Right hindlimb (tissue), 1 donor: ENCODE results near the gene FUT7.
"Not testable (repeated sequence)": the region's sequence is repeated elsewhere in the genome, so short reads cannot be mapped to it uniquely, and the experiment has no call there.

ENCODE experiments used
- DNase-seq: peaks from one replicate; pipeline ENCODE4 v3.0.0-alpha.2; 2018

The FUT7 gene

DNA sequence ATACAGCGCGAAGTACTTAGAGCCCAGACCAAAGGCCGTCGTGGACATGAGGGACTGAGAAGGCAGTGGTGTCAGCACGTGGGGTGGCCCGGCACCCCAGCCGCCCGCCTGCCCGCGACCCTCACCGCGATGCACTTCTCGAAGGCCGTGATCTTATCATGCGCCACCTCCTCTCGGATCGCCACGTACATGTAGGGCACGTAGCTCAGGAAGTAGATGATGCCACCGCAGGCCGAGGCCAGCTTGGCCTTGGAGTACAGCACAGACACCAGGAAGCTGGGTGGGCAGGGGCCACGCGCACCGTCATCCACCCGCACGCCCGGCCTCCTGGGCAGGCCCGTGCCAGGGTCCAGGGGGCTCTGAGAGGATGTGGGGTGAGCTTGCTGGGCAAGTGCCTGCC, 14.8 kb downstream of the FUT7 start:
- no peak for DNase-seq

DNA sequence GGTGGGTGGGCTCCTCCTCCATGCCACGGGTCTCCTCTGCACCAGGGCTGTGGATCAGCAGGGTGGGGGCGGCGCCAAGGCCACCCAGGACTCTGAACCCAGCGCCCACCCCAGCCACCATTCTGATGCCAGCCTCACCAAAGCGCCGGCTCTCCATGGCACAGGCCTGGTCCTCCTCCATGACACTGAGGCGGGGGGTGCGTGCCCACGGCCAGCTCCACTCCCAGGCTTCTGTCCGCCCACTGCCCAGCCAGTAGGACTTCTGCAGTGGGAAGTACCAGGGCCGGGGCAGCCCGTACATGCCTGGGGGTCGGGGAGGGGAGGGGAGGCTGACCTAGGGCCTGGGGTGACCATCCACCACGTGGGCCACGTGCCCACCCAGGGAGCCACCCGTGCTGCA, 15.5 kb downstream of the FUT7 start:
- no peak for DNase-seq

DNA sequence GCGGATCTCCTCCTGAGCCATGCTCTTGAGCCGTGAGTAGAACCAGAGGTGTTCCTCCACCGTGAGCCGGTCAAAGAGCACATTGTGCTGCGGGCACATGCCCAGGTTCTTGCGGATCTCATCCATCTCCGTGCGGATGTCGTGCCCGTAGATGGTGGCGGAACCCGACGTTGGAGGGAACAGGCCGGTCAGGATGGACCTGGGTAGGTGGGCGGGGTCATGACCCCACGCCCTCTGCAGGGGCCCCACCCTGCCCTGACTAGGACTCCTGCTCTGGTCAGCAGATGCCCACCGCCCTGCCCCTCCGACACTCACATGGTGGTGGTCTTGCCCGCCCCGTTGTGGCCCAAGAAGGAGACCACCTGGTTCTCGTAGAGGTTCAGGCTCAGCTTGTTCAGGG, 15.9 kb downstream of the FUT7 start:
- DNase-seq: no peak

DNA sequence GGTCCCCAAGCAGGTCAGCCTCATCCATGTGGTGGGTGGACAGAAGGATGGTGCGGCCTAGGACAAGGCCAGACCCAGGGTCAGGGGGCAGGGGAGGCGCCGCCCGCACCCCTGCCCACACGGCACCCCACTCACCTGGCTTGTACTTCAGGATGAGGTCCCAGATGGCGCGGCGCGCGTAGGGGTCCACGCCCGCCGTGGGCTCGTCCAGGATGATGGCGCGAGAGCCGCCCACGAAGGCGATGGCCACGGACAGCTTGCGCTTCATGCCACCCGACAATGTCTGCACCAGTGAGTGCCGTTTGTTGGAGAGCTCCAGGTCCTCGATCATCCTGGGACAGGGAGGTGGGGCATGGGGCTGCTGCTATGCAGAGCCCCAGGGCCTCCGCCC, 16.4 kb downstream of the FUT7 start:
- DNase-seq: no peak

DNA sequence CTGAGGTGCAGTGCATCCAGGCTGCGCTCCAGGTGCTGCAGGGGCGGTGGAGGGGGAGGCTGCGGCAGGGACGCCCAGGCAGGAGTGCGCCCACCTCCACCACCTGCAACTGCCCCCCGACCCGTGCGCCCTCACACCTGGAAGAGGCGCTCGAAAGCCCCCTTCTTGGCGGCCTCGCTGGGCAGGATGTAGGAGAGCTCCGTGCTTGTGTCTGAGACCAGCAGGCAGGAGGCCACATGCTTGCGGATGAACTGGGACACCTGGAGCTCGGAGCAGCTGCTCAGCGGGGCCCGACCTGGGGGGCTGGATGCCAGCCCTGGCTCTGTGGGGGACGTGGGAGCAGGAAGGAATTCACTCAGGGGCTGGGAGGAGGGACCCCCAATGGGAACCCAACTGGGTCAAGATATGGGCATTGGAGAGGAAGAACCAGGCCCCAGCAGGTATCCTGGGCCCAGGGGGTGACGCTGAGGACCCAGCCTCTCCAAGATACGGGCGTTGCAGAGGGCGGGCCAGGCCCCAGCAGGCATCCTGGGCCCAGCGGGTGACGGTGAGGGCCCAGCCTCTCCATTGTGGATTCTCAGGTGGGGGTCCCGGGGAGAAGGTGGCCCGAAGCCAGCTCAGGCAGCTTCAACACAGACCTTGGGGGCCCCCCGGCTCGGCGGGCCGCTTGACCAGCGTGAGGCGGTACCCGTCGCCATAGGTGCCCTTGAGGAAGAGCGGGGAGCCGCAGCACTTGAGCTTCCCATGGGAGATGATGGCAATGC, 16.9 kb downstream of the FUT7 start:
- DNase-seq: no peak

DNA sequence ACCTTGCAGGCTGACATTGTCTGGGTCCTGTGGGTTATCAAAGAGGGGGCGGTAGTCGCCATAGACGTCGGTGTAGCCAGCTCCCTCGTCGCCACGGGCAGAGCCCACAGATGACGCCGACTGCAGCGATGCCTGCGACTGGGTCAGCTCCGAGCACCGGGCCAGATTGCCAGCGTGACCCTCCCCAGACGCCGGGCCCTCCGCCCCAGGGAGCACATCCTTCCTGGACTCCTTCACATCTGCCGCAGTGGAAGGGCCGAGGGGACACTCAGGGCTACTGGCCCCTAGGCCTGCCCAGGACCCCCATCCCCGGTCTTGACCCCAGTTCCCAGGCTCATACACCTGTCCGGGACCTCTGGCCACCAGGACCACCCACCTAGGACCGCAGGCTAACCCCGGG, 17.7 kb downstream of the FUT7 start:
- no peak for DNase-seq

DNA sequence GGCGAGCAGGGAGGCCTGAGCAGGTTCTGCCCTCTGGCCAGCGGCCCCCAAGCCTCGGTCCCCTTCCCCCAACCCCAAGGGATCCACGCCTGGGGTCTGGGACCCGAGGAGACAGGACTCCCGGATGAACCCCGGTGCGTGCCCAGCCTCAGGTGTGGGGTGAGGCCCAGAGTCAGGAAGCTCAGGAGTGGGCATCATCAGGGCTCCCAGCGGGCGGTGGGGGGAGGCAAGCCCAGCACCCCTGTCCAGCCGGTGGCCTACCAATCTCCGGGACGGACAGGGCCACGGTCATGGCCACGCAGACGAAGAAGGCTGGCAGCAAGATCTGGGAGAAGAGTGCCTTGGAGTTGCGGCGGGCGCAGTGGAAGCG, 18.3 kb downstream of the FUT7 start:
- no peak for DNase-seq

DNA sequence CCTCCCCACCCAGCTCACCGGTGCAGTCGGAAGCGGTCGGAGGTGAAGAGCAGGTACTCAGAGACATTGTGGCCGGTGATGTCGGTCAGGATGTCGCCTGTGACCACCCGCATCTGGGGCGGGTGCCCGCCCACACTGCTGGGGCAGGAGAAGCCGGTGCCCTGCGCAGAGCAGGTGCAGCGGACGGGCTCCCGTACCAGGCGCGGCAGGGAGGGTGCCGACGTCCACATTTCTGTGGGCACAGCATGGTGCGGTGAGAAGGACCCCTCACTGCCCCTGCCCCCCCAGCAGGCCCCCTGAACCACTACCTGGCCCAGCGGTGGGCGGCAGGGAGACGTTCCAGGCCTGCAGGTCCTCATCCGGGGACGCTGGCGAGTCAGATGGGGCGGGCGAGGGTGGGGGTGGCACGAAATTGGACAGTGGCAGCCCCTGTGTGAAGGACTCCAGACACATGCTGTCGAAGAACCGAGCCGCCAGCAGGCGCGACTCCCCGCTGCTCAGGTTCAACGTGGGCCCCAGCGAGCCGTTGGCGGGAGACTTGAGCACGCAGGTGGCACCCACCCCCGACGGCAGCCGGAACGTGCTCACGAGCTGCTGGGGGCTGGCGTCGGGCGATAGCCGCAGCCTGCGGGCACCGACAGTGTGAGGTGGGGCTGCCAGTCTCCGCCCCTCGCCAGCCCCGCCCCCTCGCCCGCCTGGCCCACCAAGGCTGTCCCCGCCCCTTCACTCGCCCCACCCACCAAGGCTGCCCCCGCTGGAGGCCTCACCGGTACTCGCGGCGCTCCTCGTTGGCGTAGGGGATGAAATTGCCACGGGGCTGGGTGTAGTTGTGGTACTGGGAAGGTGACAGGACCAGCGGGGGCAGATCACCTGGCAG, 19.0 kb downstream of the FUT7 start:
- DNase-seq: no peak

DNA sequence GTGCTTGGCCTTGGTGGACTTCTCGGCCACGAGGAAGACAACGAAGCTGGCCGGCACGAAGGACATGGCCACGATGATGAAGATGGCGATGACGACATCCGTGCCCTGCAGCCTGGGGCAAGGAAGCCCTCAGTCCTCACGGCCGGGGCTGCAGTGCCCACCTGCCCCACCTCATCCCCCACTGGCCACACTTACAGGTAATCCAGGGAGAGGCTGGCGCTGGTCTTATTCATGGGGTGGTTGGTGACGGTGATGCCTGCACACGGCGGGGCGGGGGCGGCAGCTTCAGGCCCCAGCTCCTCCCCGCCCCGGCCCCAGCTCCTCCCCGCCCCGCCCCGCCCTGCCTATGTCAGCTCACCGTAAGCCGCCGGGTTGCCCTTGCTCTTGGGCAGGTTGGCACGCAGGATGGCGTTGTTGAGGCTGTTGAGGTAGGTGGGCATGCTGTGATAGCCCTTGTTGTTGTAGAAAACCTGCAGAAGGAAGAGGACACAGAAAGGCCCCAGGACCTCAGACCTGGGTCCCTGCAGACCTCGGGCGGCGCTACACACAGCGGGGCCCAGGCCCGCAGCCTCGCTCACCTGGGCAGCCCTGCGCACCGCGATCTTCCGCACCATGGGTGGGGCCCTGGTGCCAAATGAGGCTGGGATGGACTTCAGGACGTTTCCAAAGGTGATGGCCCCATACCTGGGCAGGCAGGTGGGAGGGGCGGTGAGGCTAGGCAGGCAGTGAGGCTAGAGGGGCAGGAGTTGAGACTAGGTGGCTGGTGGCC, 19.8 kb downstream of the FUT7 start:
- no peak for DNase-seq

DNA sequence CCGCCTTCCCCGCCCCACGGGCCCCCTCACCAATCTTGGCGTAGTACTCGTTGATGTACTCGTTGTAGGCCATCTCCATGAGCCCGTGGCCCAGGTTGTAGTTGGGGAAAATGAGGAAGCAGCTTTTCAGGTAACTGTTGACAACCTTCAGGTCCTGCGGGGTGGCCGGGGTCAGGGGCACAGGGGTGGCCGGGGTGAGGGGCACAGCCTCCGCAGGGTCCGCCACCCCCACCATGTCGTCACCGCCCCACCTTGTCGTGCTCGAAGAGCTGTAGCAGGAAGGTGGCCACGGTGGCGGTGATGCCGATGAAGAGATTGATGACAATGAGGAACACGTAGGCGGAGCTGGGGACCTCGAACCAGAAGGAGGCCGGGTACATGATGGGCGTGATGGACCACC, 20.7 kb downstream of the FUT7 start:
- DNase-seq: no peak

DNA sequence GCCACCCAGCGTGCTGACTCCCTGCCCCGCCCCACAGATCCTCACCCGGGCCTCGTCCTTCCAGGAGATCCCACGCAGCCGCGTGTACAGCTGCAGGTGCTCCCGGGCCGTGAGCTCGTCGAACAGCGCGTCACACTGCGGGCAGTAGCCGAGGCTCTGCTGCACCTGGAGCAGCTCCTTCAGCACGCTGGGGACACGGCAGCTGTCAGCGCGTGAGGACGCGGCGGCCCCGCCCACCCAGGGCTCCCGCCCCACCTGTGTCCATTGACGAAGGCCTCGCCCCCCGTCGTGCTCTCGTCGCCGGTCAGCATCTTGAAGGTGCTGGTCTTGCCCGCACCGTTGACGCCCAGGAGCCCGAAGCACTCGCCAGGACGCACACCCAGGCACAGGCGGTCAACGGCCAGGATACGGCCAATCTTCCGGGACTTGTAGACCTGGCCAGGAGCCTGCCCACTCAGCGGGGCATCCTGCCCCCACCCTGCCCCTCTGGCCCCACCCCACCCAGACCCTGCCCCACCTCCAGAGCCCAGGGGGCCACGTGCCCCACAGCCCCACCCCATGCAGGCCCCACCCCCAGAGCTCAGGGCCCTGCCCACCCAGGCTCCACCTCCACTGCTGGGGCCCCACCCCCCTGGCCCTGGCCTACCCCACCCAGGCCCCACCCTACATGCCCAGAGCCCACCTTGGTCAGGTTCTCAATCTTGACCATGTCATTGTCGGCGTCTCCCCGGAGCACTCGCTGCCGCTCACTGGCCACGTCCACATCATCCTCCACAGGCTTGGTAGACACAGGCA, 21.8 kb downstream of the FUT7 start:
- no peak for DNase-seq

DNA sequence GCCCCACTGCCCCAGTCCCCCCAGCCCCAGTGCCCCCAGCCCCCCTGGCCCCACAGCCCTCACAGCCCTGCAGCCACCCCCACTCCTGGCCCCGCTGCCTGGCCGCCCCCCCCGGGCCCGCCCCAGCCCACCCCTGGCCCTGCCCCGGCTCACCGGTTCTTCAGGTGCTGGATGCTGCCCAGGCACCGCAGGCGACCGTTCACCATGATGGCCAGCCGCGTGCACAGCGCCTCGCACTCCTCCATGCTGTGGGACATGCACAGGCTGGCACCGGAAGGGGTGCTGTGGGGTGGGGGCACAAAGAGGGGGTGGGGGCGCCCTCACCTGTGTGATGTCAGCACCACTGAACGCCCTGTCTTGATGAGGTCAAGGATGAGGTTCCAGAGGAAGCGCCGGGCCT, 22.7 kb downstream of the FUT7 start:
- no peak for DNase-seq

DNA sequence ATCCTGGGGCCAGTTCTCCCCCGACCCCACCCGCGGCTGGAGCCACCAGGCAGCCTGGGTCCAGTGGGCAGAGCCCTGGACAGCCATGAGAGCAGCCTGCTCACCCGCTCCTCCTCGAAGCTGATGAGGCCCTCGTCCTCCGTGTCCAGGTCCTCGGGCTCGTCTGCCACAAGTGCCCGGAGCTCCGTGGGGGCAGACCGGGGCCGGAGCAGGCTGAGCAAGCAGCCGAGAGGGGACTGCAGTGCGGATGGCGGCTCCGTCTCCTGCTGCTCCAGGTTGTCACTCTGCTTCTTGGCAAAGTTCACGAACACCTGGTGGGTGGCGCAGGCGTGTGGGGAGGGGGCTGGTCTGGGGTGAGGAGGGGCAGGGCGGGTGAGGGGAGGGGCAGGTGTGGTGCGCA, 23.6 kb downstream of the FUT7 start:
- no peak for DNase-seq

DNA sequence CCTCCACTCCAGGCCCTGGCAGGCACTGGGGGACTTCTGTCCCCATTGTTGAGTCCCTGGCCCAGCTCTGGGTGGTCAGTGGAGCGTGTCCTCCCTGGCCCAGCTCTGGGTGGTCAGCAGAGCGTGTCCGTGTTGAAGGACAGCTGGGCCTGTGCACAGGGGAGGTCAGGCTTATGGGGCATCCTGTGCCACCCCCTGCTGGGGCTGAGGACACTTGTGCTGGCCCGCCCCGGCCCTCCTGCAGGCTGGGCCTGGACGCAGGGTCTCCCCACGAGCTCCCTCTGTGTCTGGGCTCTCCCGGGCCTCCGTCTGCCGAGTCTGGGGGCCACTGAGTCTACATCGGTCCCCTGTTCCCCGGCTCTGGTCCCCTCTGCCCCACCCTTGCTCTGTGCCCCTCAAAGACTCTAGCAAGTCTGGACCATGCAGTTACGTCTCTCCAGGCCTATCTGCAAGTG, 24.0 kb downstream of the FUT7 start:
- no peak for DNase-seq

DNA sequence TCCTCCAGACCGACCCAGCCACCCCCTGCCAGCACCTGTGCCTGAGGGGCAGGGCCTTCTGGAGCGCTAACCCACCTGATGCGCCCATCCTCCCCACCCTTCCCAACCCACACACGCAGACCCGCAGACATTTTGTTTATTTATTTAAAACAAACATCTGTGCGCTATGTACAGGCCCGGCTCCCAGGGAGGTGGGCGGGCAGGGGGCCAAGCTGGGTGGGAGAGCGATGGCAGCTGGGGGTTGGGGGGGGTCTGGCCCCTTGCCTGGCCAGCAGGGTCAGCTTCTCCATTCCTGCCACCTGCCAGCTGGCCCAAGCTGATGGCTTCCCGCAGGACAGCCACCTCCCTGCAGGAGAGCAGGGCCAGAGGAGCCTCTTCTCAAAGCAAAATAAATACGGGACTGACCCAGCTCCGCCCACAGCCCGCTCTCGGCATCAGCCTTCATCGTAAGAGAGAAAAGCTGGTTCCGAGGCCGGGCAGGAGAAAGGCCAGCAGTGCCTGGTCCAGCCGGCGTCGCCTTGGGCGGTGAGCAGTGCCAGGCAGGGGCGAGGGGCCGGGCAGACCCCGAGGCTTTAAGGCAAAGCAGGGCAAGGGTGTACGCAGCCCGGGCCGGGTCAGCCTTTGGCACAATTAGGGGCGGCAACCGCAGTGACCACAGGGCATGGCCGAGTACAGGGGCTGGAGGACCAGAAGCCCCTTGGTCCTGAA, 24.6 kb downstream of the FUT7 start:
- no peak for DNase-seq

DNA sequence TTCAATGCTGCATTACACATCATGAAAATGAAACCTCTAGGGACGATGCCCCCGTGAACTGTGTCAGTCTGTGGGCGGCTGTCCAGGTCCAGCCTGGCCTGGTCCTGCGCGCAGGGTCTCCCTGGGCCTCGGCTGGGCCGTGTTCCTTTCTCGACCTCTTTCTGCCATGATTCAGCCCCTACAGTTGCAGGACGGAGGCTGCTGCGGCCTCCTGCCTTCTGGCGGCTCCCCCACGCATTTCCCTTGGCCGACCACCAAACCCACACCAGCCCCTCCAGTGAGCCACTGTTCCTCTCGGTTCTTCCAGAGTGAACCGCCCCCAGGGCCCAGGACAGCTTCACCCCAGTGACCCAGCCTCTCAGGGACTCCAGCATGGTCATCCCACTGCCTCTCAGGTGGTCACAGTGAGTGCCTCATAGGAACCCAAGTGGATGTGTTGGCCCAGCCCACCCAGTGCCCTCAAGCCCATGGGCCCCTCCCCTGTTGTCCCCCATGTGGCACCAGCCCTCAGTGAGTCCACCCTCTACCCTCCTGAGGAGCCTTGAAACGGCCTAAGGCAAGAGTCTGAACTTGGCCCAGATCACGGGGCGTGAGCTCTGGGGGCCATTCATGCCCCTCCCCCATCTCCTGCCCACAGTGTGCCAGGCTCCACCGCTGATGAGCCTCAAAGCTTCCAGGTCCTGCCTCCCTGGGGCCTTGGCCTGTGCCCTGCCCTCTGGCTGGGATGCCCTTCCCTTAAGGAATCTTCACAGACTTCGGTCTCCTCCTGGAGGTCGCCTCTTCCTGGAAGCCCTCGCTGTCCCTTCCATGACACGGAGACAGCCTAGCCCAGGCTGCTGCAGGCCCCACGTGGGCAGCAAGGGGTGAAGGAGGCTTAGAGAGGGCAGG, 25.5 kb downstream of the FUT7 start:
- no peak for DNase-seq

DNA sequence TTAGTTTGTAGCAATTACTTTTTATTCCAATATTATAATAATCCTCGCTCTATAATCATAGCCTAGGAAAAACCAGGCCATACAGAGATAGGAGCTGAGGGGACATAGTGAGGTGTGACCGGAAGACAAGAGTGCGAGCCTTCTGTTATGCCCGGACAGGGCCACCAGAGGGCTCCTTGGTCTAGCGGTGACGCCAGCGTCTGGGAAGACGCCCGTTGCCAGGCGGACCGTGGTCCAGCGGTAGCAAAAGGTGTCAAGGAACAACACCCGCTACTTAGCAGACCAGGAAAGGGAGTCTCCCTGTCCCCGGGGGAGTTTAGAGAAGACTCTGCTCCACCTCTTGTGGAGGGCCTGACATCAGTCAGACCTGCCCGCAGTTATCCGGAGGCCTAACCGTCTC, 27.6 kb downstream of the FUT7 start:
- not testable (repeated sequence) for DNase-seq

DNA sequence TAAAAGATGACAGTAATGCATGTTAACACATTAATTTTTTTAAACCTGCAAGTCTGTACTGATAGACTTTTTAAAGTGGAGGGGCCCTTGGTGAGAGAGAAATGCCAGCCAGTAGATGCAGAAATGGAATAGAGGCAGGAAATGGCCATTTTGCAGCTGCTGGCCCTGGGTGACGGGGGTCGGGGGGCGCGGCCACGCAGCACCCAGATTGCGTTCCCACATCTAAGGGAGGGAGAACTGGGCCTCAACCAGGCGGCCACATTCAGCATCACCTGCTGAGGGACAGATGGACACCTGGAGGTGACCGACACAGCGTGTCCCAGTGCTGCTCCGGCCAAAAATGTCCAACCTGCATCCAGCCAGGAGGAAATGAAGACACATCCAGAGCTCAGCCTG, 29.2 kb downstream of the FUT7 start:
- no peak for DNase-seq

DNA sequence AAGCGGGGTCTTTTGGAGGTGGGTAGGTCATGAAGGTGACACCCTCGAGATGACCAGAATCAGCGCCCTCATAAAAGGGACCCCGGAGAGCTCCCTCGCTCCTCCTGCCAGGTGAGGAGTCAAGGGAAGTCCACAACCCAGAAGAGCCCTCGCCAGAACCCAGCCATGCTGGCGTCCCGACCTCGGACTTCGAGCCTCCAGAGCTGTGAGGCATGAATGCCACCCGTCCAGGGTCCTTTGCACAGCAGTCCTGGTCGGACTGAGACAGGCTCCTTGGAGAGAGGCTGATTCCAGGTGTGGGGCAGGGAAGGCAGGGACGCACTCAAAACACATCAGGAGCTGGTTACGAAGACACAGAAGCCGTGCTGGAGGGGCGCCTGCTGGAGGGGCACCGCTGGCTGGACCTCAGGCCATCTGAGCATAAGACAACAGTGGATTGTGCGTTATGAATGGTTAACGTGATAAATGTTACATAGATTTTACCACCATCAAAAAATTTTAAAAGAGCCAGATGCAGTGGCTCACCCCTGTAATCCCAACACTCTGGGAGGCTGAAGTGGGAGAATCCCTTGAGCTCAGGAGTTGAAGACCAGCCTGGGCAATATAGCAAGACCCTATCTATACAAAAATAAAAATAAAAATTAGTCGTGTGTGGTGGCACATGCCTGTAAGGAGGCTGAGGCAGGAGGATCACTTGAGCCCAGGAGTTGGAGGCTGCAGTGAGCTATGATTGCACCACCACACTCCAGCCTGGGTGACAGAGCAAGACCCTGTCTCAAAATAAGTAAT, 29.8 kb downstream of the FUT7 start:
- DNase-seq: no peak
